Heart left ventricle (tissue), 16 donors: ENCODE data around the gene DAZAP1. TPM values are rescaled to one million over a fixed set of nuclear protein-coding genes. Genes with fewer than 3 reads are reported as not detected.

Source experiments
- ATAC-seq, 4 donors: fragments of 200-7000 bp; cut with Tn5 transposase; one replicate each; pipeline ENCODE4 v1.9.1; 2020 to 2022; ENCODE audit warnings: moderate library complexity in 4 of 4, mild to moderate bottlenecking in 3 of 4, moderate number of reproducible peaks in 1 of 4
- DNase-seq, 5 donors: peaks; one replicate each; pipeline ENCODE4 v3.0.0-alpha.2; 2020
- H3K27ac ChIP-seq, 12 donors: fragments of 200-600 bp; sonication (generic) in 4 of 12; one replicate each; pipeline versions ENCODE4 v1.5.0 to v1.8.0; 2016 to 2022; ENCODE audit warnings: mild to moderate bottlenecking in 2 of 12
- H3K27me3 ChIP-seq, 9 donors: fragments of 200-600 bp; sonication (generic) in 2 of 9; one replicate each; pipeline versions ENCODE4 v1.5.1 to v1.8.0; 2016 to 2022; ENCODE audit warnings: mild to moderate bottlenecking in 3 of 9
- H3K36me3 ChIP-seq, 9 donors: fragments of 200-600 bp; sonication (generic) in 2 of 9; one replicate each; pipeline versions ENCODE4 v1.5.0 to v1.8.0; 2018 to 2022; ENCODE audit warnings: mild to moderate bottlenecking in 2 of 9
- H3K4me1 ChIP-seq, 12 donors: fragments of 200-600 bp; sonication (generic) in 4 of 12; one replicate each; pipeline versions ENCODE4 v1.5.0 to v1.8.0; 2016 to 2022; ENCODE audit warnings: mild to moderate bottlenecking in 3 of 12
- H3K4me3 ChIP-seq, 12 donors: fragments of 200-600 bp; sonication (generic) in 4 of 12; one replicate each; pipeline versions ENCODE4 v1.5.0 to v1.8.0; 2017 to 2022; ENCODE audit warnings: mild to moderate bottlenecking in 9 of 12, moderate library complexity in 4 of 12
- H3K9me3 ChIP-seq, 12 donors: fragments of 200-600 bp; sonication (generic) in 4 of 12; one replicate each; pipeline versions ENCODE4 v1.5.0 to v1.8.0; 2016 to 2022; ENCODE audit warnings: mild to moderate bottlenecking in 1 of 12
- POLR2A ChIP-seq, 2 donors: fragments of 450-650 bp; IDR thresholded peaks; one replicate each; pipeline ENCODE4 v1.6.1; 2017; ENCODE audit warnings: antibody characterized with exemption in 2 of 2, mild to moderate bottlenecking in 2 of 2, moderate library complexity in 2 of 2
- WGBS, 4 donors: extraction: QIAGEN DNeasy Blood & Tissue Kit in 2 of 4; methylation state at CpG; one replicate each; pipeline versions ENCODE4 v1.1.5 to v1.1.7; 2013 to 2018; 5-methylcytosine and 5-hydroxymethylcytosine counted together
- intact Hi-C, 10 donors: fragments of 100-400 bp; cut with DNase I; formaldehyde crosslinking; loops; one replicate each; pipeline versions ENCODE4 v1.11.1 to v1.14.2; 2022
- polyA plus RNA-seq, 2 donors: library from polyadenylated mRNA; stranded (reverse); fragments of 200-250 nt; gene quantifications; one replicate each; pipeline ENCODE4 v1.2.3, GENCODE V29; 2013
- total RNA-seq, 9 donors: library from RNA; depleted of rRNA in 2 of 9; stranded (reverse); fragments of >200 nt in 2 of 9; fragmentation: NEBNext Ultra II Directional in 3 of 9; extraction: Animal tissue kit (Norgen Biotek cat#: 25700) in 3 of 9; gene quantifications; one replicate each; pipeline versions ENCODE4 v1.1.0 to v1.2.4, GENCODE V29; 2016 to 2023
- TF ChIP-seq, protein P1 (sequence below), 12 donors: fragments of 200-600 bp; sonication (generic) in 4 of 12; IDR thresholded peaks; one replicate each; pipeline versions ENCODE4 v1.5.0 to v1.8.0; 2018 to 2022; ENCODE audit warnings: antibody characterized with exemption in 12 of 12, mild to moderate bottlenecking in 5 of 12
- donor health status: ischemic (EF 13 %, LVEDD 7.1; RV severe dilation, severe dysfunction).
- donor health status: healthy with polysubstance abuse.
- donor health status: DM: no; HTN: yes; CAD: no.
- donor health status: DM: no; HTN: no; CAD: no.
- donor health status: ischemic (EF 25% LVEDD 6.9; RV normal size, moderate dysfunction).
- donor health status: ischemic (EF 25% LVEDD 5.7; RV mildly dilated, moderate dysfunction).
- donor health status: healthy.
- donor health status: DM: yes; HTN: yes; CAD: no.
- donor health status: ischemic (EF 35%, LVEDD 5.7; RV mildly dilated, moderate dysfunction).
- donor health status: nonischemic (EF 11% LVEDD 7.7; RV severe dilation, severe dysfunction).
- donor health status: DM: yes; HTN: yes; CAD: no.
- donor health status: PGD.
- donor health status: ischemic (EF 29% LVEDD 5.4; RV normal size, mild dysfunction).
- donor health status: nonischemic (EF 23%, LVEDD 6.1; RV moderate dilation, normal function).

DAZAP1 gene
- total and polyA plus RNA-seq, 11 donors, result 36.8 to 128 (median 78.5) TPM

DNA sequence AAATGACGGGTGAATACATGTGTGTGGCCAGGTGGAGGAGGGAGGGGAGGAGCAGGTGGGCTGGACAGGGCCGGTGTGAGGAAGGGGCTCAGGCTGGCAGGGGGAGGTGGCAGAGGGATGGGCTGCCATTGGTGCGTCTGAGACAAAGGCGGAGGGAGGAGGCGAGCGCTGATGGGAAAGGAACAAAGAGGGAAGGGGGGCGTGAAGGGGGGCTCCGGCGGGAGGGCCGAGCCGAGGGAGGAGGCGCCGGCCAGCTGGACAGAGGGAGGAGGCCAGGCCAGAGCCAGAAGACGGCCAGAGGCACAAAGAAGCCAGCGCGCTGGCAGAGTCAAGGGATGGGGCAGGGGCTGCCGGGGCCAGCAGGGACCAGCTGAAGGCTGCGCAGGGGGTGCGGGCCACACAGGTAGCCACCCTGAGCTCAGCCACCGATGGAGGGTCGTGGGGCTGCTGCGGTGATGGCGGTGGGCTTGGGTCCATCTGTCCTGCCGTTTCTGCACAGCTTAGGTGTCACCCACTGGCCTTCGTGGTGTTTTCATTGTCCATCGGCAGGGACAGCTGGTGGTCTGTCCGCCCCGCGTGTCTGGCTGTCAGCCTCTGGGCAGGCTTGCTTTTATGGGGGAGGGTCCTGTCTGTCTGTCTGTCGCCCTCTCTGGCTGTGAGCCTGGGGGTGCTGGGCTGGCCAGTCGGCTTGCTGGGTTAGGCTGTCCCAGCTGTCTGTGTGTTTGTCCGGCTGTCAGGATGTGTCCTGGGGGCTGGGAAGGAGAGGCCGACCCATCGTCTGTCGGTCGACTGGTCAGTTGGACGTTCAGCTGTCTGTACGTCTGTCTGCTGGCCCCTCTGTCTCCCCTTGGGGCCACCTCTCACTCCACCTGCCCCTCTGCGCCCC, 44.8 kb downstream of the DAZAP1 start:
- DNase-seq, result peak in 1 of 5 donors; percentile 48
- H3K36me3 ChIP-seq, result no peaks in the 10 kb centered on the region
- peaks cover 0 to 52% (median 20%) of the 10 kb centered on the region in 12 donors for H3K4me1 ChIP-seq
- no peak overlapping the region for H3K4me3 ChIP-seq
- H3K27ac ChIP-seq, result no peak overlapping the region
- H3K9me3 ChIP-seq, result no peaks in the 10 kb centered on the region
- intact Hi-C loops, result loop anchor here in 1 of 10 donors (10.0 kb wide), 1 partner anchor 137 kb away; no protein-coding TSS in a partner anchor
- WGBS, 4 donors, result 31 to 38% (median 36%) methylated on average over 29 to 39 of the region's 39 CpGs
- H3K27me3 ChIP-seq, result peaks cover 65 to 100% (median 91%) of the 10 kb centered on the region in 9 donors
- TF ChIP-seq, protein P1, sequence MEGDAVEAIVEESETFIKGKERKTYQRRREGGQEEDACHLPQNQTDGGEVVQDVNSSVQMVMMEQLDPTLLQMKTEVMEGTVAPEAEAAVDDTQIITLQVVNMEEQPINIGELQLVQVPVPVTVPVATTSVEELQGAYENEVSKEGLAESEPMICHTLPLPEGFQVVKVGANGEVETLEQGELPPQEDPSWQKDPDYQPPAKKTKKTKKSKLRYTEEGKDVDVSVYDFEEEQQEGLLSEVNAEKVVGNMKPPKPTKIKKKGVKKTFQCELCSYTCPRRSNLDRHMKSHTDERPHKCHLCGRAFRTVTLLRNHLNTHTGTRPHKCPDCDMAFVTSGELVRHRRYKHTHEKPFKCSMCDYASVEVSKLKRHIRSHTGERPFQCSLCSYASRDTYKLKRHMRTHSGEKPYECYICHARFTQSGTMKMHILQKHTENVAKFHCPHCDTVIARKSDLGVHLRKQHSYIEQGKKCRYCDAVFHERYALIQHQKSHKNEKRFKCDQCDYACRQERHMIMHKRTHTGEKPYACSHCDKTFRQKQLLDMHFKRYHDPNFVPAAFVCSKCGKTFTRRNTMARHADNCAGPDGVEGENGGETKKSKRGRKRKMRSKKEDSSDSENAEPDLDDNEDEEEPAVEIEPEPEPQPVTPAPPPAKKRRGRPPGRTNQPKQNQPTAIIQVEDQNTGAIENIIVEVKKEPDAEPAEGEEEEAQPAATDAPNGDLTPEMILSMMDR (IDR thresholded peaks at IDR 0.05), result no peak
- TF ChIP-seq POLR2A (IDR thresholded peaks at IDR 0.05), result no peak
- ATAC-seq, result no peak

DNA sequence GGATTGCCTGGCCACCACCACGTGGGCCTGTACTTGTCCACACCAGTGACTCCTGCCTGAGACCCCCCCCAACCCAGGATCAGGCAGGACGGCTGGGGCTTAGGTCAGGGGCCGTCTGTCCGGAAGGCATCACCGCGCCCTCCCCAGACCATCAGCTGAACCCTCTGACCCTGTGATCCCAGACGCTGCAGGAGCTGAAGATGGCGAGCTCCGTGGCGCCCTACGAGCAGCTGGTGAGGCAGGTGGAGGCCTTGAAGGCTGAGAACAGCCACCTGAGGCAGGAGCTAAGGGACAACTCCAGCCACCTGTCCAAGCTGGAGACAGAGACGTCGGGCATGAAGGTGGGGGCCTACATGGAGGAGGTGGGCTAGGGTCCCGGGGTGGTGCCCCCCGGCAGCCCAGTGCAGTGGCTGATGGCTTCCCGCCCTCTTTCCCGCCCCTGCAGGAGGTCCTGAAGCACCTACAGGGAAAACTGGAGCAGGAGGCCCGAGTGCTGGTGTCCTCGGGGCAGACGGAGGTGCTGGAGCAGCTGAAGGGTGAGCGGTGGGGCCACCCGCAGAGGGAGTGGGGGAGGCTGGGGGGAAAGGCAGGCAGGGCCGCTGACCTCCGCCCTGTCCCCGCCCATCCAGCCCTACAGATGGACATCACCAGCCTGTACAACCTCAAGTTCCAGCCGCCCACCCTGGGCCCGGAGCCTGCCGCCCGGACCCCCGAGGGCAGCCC, 45.6 kb downstream of the DAZAP1 start:
- Histone ChIP-seq H3K36me3 (no peaks in the 10 kb centered on the region), H3K27ac (no peak overlapping the region), H3K27me3 (peaks cover 65 to 98% (median 88%) of the 10 kb centered on the region in 9 donors), H3K4me3 (no peak overlapping the region), H3K4me1 (peaks cover 0 to 53% (median 20%) of the 10 kb centered on the region in 12 donors), H3K9me3 (no peaks in the 10 kb centered on the region)
- intact Hi-C loops, result loop anchor here in 1 of 10 donors (10.0 kb wide), 1 partner anchor 138 kb away; no protein-coding TSS in a partner anchor
- no peak for DNase-seq
- WGBS, 4 donors, result 59 to 70% (median 65%) methylated on average over 12 to 30 of the region's 30 CpGs
- no peak for ATAC-seq
- TF ChIP-seq, protein P1 (IDR thresholded peaks at IDR 0.05), result no peak
- no peak for TF ChIP-seq POLR2A (IDR thresholded peaks at IDR 0.05)

DNA sequence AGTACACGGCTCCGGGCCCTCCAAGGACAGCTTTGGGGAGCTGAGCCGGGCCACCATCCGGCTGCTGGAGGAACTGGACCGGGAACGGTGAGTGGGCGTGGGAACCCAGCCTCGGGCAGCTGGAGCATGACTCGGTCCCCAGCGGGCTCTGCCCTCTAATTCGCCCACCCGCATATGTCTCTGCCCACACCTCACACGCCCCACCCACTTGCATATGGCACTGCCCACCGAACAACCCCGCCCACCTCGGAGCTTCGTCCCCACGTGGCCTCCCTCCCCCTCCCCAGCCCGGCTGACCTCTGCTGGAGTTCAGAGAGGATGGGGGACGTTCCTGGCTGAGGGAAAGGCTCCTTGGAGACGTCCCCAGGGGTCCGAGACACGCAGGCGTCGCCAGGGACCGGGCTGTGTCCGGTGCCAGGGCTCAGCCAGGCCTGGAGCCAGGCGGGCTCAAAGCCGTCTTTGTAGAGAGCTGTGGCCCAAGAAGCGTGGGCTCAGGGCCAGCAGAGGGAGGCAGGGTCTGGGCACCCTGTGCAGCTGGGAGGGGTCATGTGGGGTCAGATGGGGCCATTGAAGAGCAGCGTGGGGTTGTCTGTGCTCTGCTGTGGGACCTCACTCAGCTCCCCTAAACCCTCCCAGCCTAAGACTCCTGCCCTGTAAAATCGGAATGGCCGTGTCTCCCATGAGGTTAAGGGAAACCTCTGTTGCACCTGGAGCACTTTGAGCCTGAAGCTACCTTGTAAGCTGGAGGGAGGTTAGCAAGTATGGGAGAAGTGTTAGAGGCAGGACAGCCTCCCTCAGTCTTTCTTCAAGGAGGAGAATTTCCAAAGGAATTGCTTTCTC, 46.4 kb downstream of the DAZAP1 start:
- Histone ChIP-seq H3K27ac (no peak overlapping the region), H3K4me1 (peaks cover 0 to 53% (median 20%) of the 10 kb centered on the region in 12 donors), H3K9me3 (no peaks in the 10 kb centered on the region), H3K27me3 (peaks cover 62 to 96% (median 81%) of the 10 kb centered on the region in 9 donors), H3K36me3 (no peaks in the 10 kb centered on the region), H3K4me3 (no peak overlapping the region)
- intact Hi-C loops, result loop anchor here in 1 of 10 donors (10.0 kb wide), 1 partner anchor 139 kb away; no protein-coding TSS in a partner anchor
- DNase-seq (peak in 1 of 5 donors; percentile 65), ATAC-seq (peak in 2 of 4 donors; percentile 5 to 43)
- WGBS, 4 donors, result 11 to 28% (median 17%) methylated on average over 16 to 33 of the region's 33 CpGs
- TF ChIP-seq POLR2A (IDR thresholded peaks at IDR 0.05), result no peak
- TF ChIP-seq, protein P1 (IDR thresholded peaks at IDR 0.05), result no peak
